COR-L47 (cell line): ENCODE measurements around the gene RNF113A.
"Not testable (repeated sequence)": the region's sequence is repeated elsewhere in the genome, so short reads cannot be mapped to it uniquely, and the experiment has no call there.

Source experiments
- DNase-seq: peaks from one replicate; lab custom pipeline; 2025; lab: John Stamatoyannopoulos, UW

The RNF113A gene

DNA sequence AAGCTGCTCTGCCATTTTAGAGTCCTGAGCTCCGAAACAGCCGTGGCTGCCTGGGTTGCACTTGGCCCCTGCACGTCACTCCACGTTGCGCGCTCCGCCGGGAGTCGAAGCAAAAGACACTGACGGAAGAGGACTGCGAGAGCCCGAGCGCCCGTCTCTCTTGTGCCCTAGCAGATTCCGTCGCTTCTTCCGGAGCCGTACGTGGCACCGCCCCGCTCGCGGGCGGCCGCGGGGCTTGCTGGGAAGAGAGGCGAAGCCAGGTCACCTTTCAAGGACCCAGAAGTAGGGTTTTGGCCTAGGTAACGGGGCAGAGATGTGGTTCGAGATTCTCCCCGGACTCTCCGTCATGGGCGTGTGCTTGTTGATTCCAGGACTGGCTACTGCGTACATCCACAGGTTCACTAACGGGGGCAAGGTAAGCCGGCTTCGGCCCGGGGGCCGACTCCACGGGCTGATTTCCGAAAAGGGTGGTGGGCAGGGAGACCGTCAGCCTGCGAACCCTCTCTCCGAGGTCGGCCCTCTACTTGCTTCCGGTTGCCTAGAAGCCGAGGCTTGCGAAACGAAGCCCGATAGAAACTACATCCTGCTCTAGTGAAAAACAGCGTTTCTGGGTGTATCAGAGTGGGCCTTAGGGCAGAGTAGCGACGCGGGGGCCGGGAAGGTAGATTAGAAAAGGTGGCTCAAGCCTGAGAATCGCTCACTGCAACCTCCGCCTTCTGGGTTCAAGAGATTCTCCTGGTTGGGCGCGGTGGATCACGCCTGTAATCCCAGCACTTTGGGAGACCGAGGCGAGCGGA is at the start of gene RNF113A, which contains the start of gene NDUFA1:
Gene RNF113A (minus strand): TSS at position 135 of the 797 bp plus-strand sequence. CDS start 120 bp downstream, at position 15.
Gene NDUFA1 (plus strand): TSS at position 234 of the 797 bp plus-strand sequence. CDS start 80 bp downstream, at position 314.
- peak; percentile 67 for DNase-seq

DNA sequence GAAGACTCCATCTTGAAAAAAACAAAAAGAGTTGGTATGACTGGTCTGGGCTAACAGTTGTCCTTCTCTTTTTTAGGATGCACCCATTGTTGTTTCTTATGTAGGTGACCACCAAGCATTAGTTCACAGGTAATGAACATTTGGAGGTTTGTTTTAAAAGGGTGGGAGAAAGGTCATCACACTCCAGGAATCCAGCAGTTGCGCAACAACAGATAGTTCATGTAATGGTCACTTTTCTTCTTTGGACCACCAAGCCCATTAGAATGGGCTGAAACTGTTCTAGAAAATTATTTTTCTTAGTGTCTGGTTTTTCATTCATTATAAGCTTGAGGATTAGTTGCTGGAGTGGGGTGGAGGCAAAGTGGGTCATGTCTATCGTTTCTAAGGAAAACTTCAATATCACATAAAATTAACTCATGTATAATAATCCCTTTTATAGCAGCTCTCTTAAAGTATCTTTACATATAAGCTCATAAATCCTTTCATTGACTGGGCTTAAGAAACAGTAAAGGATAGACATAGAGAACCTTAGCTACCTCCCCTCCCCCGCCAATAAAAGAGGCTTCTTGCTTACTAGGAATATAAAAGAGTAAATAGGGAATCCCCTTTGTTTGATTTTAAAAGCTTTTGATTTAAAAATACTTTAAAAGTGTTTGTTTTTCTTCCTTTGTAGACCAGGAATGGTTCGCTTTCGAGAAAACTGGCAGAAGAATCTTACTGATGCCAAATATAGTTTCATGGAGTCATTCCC is 48.5 kb upstream of the RNF113A start:
- no peak for DNase-seq

DNA sequence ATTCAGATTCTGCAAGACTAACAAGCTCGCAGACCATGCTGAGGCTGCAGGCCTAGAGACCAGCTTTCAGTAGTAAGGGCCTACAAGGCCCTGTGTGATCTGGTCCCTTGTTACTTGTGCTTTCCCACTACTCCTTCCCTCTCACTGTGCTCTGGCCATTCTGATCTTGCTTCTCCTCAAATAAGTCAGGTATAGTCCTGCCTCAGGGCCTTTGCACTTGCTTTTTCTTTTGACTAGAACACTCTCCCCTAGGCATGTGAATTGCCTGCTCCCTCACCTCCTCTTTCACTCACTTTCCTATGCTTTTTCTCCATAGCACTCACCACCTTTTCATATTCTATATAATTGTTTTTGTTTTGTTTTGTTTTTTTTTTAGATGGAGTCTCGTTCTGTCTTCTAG is 46.3 kb upstream of the RNF113A start:
- no peak for DNase-seq

DNA sequence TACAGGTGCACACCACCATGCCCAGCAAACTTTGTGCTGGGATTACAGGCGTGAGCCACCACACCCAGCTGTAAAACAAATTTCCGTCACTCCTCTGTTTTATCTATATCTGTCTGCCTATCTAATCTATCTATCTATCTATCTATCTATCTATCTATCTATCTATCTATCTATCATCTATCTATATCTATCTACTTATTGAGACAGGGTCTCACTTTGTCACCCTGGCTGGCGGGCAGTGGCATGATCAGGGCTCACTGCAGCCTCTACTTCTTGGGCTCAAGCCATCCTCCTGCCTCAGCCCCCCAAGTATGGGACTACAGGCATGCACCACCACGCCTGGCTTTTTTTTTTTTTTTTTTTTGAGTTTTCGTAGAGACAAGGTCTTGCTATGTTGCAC is 44.8 kb upstream of the RNF113A start:
- no peak for DNase-seq

DNA sequence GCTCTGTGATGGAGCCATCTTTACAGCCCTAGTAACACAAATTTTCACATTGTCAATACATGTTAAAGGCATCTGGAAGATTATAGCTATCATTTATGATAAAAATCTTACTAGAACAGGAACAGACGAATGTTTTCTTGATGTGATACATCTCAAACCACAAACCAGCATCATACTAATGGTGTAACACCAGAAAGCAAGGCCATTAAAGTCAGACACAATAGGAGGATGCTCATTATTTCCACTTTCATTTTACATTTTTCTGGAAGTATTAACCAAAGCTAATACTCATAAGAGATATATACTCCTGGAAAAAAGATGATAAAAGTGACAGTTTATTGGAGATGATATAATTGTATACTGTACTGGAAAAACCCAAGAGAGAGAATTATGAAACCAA is 29.4 kb upstream of the RNF113A start:
- DNase-seq, result no peak

DNA sequence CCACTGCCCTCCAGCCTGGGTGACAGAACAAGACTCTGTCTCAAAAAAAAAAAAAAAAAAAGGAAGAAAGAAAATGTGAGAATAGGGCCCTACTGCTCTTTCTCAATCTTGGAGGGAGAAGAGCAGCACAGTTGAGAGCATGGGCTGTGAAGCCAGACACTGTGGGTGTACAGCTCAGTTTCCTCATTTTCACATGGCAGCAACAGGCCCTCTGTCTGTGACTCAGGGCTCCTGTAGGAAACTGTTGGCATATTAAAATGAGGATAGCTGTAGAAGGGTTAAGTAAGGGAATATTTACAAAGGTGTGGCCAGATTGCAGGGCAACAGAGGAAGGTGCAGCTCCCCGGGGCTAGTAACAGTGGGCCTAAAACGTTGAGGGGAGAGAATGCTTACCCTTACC is 27.6 kb upstream of the RNF113A start:
- no peak for DNase-seq

DNA sequence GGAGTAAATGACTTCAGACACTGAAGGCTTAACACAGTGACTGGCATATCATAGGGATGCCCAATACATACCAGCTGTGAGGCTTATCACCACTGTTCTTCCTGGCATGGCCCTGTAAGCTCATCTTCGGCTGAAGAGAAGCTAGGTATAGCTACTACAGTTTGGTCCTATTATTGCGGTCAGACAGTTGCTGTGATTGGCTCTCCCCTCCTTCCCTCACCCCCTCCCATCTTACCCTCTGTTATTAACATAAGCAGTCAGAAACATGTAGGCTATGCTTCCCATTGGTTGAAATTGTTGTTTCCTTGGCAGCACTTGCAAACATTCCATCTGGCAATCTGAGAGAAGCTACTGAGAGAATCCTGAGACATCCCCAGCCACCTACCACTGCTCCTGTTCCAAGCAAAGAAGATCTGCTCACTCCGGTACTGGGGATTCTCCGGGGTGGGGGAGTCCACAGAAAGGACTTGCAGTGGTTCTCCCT is 24.4 kb upstream of the RNF113A start, which contains the start of gene AKAP14:
Gene AKAP14 (plus strand): TSS at position 51 of the 484 bp plus-strand sequence. CDS start 7,331 bp downstream, outside the sequence.
- no peak for DNase-seq

DNA sequence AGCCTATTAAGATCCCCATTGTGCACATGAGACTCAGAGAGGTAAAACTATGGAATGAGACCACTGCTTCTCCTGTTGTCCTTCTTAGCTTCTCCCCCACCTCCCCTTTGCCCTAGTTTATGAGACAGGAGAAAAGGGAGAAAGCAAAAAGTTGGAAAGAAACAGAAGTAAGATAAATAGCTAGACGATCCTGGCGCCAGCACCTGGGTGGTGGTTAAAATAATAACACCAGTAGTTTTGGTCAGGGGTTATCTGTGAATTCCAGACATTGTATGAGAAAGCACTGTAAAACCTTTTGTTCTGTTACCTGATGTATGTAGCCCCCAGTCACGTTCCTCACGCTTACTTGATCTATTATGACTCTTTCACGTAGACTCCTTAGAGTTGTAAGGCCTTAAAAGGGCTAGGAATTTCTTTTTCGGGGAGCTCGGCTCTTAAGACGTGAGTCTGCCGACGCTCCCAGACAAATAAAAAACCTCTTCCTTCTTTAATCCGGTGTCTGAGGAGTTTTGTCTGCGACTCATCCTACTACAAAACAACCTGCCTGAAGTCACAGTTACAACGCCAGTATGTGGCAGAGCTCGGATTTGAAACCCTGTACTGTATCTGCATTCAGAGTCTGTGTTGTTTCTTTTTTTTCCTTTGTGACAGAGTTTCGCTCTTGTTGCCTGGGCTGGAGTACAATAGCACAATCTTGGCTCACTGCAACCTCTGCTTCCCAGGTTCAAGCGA is 20.6 kb upstream of the RNF113A start:
- DNase-seq, result not testable (repeated sequence)

DNA sequence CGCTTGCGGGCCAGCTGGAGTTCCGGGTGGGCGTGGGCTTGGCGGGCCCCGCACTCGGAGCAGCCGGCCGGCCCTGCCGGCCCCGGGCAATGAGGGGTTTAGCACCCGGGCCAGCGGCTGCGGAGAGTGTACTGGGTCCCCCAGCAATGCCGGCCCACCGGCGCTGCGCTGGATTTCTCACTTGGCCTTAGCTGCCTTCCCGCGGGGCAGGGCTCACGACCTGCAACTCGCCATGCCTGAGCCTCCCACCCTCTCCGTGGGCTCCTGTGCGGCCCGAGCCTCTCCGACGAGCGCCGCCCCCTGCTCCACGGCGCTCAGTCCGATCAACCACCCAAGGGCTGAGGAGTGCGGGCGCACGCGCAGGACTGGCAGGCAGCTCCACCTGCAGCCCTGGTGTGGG is 19.1 kb upstream of the RNF113A start:
- DNase-seq, result not testable (repeated sequence)

DNA sequence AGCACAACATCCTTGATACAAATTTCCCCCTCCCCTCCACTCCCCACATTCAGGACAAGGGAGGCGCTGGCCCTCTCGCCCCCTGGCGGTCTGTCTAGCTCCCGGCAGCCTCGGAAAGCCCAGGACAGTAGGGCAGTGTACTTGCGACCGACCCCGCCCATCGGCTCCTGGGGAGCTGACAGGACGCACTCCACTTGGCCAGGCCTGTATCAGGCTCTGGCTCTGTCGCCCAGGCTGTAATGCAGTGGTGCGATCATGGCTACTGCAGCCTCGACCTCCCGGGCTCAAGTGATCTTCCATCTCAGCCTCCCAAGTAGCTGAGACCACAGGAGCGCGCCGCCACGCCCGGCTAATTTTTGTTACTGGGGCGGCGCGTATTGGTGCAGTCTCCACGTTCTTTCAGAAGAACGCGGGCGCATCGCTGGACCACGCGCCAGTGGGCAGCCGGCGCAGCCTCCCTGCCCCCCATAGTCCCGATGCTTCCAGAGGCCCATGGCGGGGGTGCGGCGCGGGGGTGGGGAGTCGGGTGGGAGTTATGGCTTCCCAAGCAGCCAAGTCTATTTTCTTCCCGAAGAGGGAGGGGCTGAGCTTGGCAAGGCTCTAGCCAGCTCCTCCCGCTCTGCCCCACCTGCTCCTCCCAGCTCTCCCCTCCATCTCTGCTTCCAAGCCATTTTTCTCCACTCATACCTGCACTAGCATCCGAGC is 16.3 kb upstream of the RNF113A start:
- no peak for DNase-seq

DNA sequence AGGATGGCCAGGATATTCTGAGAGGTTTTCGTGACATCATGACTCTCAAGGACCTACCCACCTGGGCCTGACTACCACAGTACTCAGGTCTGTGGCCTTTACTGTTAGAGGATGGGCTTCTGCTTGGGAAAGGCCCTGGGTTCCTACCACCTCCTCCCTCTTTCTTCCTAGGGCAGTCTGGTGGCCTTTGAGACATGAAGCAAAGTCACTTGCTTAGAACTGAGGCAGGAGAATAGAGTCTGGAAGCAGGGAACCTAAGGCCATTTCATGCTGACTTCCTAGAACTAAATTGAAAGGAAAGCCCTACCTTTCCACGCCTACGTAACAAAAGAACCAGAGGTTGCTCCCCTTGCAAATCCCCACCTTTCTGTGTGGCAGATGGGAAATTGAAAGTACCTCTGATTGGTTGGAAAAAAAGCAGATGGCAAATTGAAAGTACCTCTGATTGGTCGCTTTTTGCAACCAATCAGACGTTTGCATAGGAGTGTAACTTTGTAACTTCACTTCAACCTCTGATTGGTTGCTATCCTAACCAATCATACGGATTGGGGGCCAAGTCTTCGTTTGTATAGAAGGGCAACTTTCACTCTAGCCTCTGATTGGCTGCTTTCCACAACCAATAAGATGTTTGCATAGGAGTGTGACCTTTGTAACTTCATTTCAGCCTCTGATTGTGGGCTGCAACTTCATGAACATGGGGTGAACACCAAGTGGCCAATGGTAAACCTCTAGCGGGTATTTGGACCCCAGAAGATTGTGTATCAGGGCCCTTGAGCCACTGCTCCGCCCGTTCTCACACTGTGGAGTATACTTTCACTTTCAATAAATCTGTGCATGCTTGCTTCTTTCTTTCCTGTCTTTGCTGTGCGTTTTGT is 14.3 kb upstream of the RNF113A start:
- DNase-seq, result no peak

DNA sequence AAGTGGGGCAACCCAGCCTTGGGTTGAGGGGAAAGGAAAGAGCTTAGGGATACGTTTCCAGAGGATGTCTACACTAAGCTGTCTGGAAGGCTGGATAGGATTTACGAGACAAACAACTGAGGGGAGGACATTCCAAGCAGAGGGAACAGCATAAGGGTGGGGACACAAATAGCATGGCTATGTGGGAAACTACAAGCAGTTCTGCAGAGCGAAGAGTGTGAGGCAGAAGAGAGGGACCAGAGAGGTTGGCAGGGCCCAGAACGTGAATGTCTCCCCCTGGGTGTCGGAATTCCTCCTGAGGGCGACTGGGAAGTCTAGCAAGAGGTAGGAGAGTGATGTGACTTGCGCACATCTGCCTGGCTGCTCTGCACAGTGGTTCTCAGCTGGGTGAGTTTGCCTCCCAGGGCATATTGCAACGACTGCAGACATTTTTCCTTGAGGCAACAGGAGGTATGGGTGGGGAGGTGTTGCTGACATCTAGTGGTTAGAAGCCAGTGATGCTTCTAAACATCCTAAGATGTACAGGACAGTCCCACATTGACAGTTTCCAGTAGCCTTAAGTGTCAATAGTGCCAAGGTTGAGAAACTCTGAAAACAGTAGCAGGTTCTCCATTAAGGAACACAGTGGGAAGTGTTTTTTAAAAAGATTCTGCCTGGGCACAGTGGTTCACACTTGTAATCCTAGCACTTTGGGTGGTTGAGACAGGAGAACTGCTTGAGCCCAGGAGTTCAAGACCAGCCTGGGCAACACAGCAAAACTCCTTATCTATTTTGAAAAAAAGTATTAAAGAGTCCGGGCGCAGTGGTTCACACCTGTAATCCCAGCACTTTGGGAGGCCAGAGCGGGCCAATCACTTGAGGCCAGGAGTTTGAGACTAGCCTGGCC is 9.3 kb upstream of the RNF113A start:
- no peak for DNase-seq

DNA sequence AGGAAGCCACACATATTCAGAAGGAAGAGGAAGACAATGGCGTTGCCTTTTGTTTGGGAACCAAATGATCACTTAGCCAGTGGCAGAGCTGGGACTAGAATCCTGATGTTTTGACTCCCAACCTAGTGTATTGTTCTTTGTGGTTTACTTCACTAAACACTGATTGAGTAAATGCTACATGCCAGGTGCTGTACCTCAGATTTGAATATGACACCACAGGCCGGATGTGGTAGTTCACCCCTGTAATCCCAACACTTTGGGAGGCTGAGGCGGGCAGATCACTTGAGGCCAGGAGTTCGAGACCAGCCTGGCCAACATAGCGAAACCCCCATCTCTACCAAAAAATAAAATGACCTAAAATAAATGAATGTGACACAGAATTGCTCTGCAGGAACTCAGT is 8.5 kb upstream of the RNF113A start:
- no peak for DNase-seq

DNA sequence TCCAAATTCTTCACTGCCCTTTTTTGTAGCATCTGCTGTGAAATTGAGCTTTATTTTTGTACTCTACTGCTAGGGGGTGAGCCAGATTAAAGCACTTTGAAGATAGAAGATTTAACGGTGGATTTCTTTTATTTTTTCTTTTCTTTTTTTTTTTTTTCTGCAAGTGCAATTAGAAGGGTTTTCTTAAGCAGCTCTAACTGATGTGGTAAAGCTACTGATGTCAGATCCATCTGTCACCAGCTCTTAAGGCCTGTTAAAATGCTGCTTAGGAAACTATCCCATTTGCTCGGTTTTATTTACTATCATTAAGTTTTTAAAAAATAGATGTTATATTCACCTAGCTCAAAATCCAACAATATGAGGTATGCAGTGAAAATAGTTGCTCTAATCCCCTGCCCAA is 7.2 kb upstream of the RNF113A start:
- DNase-seq, result no peak

DNA sequence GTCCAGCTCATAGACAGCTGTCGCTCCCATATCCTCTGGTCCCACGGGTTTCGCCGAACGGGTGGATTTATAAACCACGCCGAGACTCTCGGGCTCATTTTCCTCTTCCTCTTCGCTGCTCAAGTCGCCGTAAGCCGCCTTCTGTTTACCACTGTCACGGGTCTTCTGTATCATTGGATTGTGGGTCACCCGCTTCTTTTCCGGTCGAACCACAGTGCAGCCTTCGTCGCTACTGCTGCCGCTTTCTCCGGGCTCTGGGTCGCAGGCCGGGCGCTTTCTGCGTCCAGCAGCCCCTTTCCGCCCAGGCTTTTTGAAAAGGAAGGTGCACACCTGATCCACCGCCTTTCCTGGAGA is 311 bp downstream of the RNF113A start:
- DNase-seq, result no peak

DNA sequence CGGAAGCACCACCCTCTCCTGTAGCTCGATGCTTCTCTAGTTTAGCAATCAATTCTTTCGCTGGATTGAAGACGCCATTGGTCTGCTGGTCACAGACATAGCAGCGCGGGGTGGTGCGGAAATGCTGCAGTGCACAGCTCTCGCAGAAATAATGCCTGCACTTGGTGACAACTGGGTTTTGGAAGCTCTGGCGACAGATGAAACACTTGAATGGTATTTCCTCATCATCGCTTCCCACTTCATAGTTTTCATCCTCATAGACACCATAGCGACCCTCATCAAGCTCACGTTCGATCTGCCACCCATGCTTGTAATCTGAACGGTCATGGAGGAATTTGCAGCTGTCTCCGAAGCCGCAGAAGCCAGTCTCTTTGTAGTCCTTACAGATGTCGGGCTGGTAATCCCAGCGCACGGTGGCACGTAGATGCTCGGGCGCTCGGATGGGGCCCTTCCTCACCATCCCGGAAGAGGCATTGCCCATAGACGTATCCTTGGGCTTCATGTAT is 854 bp downstream of the RNF113A start:
- DNase-seq, result no peak

DNA sequence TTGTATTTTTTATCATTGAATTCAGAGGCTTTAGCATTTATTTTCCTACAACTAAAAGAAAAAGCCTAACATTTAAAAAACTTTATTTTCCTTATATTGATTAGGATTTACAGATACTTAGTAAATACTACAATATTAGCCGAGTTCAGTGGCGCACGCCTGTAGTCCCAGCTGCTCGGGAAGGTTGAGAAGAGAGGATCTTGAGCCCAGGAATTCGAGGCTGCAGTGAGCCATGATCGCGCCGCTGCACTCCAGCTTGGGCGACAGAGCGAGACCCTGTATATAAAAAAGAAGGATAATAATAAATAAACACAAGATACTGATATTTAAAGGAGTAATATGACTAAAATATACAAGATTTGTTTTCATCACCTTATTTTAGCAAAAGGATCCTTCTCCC is 18.1 kb downstream of the RNF113A start:
- no peak for DNase-seq

DNA sequence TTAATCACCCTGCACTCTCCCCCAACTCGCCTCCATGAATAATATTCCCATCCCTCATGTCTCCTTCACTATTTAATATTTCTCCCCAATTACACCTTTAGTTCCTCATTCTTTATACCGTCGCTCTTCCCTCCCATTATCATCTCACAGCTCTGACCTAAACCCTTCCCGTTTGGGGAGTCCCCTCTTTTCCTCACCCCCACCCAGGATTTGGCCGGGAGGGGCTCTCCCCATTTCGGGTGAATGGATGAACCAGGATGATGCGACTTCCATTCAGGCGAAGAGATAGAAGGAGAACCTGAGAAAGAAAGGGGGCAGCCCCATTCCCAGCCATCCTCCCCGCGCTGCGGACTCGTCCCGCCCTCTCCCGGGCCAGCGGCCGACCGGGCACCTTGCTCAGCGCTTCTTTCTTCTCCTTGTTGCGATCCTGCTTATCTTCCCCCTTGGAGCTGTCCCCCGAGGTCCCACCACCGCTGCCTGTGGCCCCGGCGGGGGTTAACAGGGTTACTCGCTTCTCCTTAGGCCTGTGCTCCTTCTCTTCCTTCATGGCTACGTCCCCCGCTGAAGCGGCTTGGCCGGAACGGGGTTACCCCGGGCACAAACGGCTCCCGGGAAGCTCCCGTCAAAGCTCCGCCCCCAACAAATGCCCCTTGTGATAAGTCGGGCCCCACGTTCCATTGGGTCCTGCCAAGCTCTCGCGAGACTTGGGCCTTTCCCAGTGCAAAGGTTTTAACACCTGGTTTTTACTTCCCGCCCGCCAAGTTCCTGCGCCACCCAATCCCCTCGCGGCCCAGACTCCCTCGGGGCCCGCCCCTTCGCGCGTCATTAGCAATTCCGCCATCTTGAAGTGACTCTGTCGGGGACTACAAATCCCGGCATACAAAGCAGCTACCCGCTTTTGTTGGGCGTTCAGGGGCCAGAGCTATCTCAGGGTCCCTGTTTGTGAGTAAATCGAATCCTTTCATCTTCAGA is 18.9 kb downstream of the RNF113A start, which contains the start of gene UPF3B:
Gene UPF3B (minus strand): TSS at position 582 of the 972 bp plus-strand sequence. CDS start 35 bp downstream, at position 547.
- peak; percentile 94 for DNase-seq
